A549 (cell line): ENCODE data around the gene C1QTNF4.

ENCODE experiments used
- CHD4 ChIP-seq: fragments of 200-600 bp; sonication (generic); IDR thresholded peaks from 2 replicates; pipeline ENCODE4 v1.6.1; 2016; ENCODE audit warnings: antibody characterized with exemption, mild to moderate bottlenecking, borderline replicate concordance
- CTCF ChIP-seq: fragments of >200 bp; sonication (Bioruptor Twin); formaldehyde crosslinking; IDR thresholded peaks from 3 replicates; pipeline ENCODE4 v1.5.1; 2016
- JUN ChIP-seq, 2 experiments: fragments of >200 bp; sonication (Bioruptor Twin); formaldehyde crosslinking; IDR thresholded peaks; 2 replicates in 1 of 2; 3 replicates in 1 of 2; pipeline ENCODE4 v1.6.1; 2016 to 2017
- KDM5A ChIP-seq: fragments of 200-600 bp; sonication (generic); IDR thresholded peaks from 2 replicates; pipeline ENCODE4 v1.6.1; 2016; ENCODE audit warnings: antibody characterized with exemption, mild to moderate bottlenecking
- MAFK ChIP-seq: fragments of 450-650 bp; IDR thresholded peaks from 2 replicates; pipeline ENCODE4 v1.6.1; 2014; ENCODE audit not compliant: partially characterized antibody
- MAX ChIP-seq: IDR thresholded peaks from 2 replicates; pipeline ENCODE4 v1.6.1; 2012
- NFE2L2 ChIP-seq: fragments of 150-350 bp; conservative IDR thresholded peaks from 2 replicates; pipeline ENCODE4 v1.6.1; 2014; ENCODE audit warnings: low read length
- PHF8 ChIP-seq: fragments of 200-600 bp; sonication (generic); IDR thresholded peaks from 2 replicates; pipeline ENCODE4 v1.6.1; 2016; ENCODE audit warnings: low read depth, mild to moderate bottlenecking, antibody characterized with exemption, moderate library complexity, borderline replicate concordance
- POLR2A ChIP-seq: IDR thresholded peaks from 2 replicates; pipeline ENCODE4 v1.6.1; 2012; ENCODE audit warnings: mild to moderate bottlenecking, low read length
- POLR2AphosphoS2 ChIP-seq: conservative IDR thresholded peaks from 2 replicates; pipeline ENCODE4 v1.6.1; 2012; ENCODE audit warnings: low read length, improper control_type of control experiment, inconsistent platforms
- RCOR1 ChIP-seq: fragments of 150-350 bp; IDR thresholded peaks from 2 replicates; pipeline ENCODE4 v1.6.1; 2014; ENCODE audit warnings: antibody characterized with exemption, low read length, low read depth
- SMC3 ChIP-seq: fragments of >200 bp; sonication (Bioruptor Twin); formaldehyde crosslinking; IDR thresholded peaks from 3 replicates; pipeline ENCODE4 v1.6.1; 2018; ENCODE audit warnings: inconsistent platforms
- SREBF2 ChIP-seq: fragments of 450-650 bp; IDR thresholded peaks from 2 replicates; pipeline ENCODE4 v1.6.1; 2014; ENCODE audit warnings: mild to moderate bottlenecking, moderate library complexity

- TF ChIP-seq SMC3 (no peak), CTCF (no peak), POLR2A (no peak), SREBF2 (no peak), KDM5A (no peak), NFE2L2 (no peak), RCOR1 (no peak), MAFK (no peak), JUN (IDR thresholded peaks at IDR 0.05) (no peak), MAX (no peak), PHF8 (no peak), CHD4 (no peak), POLR2AphosphoS2 (no peak)
These were observed 818 bp upstream of the C1QTNF4 start for GRCh38 chr11:47595029-47595428.
